Muscle of back (tissue), 11 donors: Measurements from ENCODE around the gene LMX1A. TPM values are rescaled to one million over a fixed set of nuclear protein-coding genes. Genes with fewer than 3 reads are reported as not detected.

Source experiments
- DNase-seq, 3 donors: peaks; one replicate each; pipeline versions ENCODE4 v3.0.0 to v3.0.0-alpha.2; 2013
- polyA plus RNA-seq, 10 donors: library from polyadenylated mRNA; unstranded; fragments of 120-200 nt; gene quantifications; one replicate each; pipeline ENCODE4 v1.2.1, GENCODE V29; 2013; ENCODE audit not compliant: insufficient read length in 10 of 10

Gene LMX1A
- polyA plus RNA-seq, 10 donors: 1.2 to 3.3 (median 1.8) TPM

DNA sequence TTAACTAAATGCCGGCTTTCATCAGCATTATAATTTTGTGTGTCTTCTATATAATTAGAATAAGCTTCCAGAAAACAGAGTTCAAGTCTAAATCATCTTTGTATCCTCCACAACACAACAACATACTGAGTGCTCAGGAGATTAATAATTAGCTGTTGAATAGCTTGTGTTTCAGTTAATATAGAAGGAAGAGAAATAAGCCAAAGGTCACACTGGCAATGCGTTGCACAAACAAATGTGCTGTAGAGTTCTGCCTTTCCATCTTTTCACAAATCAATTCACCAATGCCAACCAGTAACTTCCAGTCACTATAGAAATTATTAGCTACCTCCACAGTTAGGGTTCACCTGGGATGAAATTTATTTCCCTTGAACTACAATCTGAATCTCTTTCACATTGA is 132.0 kb downstream of the LMX1A start:
- DNase-seq: no peak

DNA sequence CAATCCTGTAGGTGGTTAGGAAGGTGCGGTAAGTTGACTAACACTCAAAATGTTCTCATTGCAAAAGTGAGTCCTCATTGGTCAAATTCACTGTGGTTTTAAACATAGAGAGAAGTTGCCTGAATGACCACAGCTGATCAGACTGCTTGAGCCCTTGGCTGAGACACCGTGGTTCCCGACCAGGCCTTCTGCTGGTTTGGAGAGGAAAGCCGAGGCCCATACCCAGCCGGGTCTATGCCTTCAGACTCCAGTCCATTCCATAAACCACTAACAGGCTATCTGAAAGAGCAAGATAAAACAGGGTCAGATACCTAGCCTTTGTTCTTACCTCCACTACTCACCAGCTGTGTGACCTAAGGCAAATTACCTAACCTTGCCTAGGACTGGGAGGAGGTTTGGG is 133.9 kb downstream of the LMX1A start:
- no peak for DNase-seq

DNA sequence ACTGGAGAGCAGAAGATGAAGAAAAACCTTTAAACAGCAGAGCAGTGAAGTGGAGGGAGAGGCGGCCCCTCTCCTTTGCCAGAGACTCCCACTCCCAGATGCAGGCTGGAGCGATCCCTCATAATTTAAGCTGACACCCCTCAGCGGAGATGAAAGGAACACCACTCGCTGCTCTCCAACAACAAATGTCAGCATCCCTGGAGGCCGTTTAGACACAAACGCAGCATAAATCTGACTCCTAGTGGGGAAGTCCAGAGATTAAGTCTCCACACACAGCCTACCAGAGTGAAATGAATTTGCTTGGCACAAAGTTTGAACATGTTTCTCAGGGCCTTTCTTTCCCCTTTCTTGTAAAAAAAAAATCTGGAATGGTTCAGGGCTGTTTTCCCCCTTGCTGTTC is 137.8 kb downstream of the LMX1A start:
- DNase-seq: peak in 2 of 3 donors; percentile 35 to 79

DNA sequence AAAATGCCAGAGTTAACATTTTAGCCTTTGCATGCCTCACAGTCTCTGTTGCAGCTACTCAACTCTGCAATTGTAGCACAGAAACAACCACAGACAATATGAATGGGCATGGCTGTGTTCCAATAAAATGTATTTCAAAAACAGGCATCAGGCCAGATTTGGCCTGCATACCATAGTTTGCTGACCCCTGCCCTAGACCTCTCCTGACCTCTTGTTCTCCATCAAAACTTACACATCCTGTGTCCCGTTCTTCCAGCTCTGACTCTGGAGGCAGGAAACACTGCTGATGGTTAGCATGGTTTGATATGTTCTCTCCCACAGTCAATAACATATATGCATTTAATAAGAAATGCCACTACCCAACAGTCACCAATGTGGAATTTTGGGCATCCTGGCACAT is 138.6 kb downstream of the LMX1A start:
- peak in 1 of 3 donors; percentile 12 for DNase-seq

DNA sequence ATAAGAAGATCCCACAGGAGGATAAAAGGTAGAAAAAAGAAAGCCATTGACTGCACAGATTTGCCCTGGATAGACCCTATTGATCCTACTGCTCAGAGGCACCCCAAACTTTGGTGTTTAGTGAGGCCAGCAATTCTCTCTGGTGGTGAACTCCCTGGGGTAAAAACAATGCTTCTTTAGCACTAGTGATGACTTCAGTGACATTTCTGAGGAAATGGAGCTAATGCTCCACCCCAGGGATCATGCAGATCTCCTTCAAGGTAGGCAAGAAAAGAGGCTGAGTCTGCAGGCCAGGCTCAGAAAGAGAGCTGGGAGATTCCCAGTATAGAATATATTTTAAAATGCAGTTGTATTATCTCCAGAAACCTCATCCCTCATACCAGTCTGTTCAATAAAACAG is 140.3 kb downstream of the LMX1A start:
- no peak for DNase-seq

DNA sequence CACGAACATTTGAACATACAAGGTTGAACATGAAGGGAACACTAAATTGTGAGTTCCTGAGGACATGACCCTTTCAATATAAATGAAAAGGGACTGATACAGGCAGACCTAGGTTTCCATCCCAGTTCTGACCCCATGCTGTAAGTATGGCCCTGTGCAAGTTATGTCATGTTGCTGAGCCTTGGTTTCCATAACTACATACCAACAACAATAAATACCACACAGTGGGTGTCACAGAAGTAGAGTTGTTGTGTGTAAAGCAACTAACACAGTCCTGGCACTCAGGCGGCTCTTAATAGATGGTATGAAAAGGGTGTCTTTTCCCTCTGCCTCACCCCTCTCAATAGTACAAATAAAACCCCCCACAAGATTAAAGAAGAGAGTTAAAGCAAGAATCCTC is 140.8 kb downstream of the LMX1A start:
- no peak for DNase-seq

DNA sequence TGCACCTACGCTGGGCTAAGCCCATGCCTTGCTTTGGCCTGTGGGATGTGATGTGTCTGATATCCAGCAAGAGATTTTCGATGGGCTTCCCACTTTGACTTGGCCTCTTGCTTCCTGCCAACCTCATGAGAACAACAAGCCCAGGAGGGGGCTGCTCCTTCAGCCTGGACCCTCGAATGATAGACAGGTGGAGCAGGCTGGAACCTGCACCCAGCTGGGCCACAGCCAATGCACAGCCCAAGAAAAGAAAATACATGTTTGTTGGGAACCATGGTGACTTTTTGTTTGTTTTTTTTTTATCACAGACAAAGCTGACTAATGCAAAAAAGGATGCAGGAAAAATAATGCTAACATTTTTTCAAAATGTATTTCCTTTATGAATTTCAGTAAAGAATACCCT is 144.3 kb downstream of the LMX1A start:
- no peak for DNase-seq

DNA sequence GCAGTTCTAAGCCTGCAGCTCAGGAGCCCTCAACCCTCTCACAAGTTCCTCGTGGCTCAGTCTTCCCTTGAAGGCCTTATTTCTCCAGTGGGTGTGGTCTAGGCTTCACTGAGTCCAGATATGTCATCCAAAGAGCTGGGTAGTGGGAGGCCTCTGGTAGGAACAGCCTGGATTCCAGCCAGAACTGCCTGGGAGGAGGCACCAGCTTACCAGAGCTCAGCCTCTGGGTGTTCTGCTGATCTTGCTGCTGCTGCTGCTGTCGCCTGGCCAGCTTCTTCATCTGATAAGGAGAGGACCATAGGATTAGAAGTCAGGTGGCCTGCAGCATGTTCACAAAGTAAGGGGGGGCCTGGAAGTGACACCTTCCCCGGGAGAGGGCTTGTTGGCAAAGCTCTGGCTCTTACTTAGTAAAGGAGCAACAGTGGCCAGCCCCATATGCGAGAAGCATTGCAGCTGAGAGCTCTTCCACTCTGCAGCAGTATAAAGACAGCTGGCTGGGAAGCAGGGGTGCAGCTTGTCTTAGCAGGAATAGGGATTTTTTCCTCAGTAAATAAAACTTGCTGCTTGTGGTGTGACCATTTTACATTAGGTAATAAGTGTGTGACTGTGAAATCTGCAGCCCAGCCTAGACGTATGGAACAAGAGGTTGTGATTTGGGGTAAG is 148.5 kb downstream of the LMX1A start:
- peak in 1 of 3 donors; percentile 43 for DNase-seq

DNA sequence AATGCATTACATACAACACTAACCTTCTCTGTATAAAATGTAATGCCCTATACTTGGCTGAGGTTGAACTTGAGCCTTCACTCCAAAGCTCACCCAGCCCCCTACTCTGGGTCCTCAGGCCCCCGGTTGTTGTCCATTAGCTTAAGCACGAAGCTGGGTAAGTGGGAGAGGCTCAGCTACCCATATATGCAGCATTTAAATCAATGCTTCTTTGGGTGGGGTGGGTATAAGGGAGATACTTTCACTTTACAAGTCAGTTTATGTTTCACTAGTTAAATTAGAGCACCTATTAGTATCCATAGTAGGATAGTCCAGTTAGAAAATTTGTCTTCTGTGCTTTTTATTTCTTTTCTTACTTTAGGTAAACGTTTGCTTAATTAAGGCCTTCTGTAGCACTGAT is 151.4 kb downstream of the LMX1A start:
- DNase-seq: no peak

DNA sequence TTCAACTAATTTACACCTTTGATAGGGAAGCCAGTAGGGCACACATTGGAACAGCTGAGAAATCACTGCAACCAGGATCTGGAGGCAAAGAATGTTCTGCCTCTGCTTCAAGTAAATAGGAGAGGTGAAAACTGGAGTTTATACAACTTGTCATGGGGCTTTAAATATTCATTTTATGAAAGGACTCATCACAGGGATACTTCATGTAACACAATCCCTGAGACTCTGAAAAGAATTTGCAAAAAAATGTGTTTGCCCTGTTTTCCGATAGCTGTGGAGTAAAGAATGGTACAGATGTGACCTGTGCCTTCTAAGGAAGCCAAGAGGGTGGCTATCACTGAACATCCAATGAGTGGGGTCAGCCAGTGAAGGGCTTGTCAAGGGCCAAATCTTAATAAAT is 152.0 kb downstream of the LMX1A start:
- no peak for DNase-seq

DNA sequence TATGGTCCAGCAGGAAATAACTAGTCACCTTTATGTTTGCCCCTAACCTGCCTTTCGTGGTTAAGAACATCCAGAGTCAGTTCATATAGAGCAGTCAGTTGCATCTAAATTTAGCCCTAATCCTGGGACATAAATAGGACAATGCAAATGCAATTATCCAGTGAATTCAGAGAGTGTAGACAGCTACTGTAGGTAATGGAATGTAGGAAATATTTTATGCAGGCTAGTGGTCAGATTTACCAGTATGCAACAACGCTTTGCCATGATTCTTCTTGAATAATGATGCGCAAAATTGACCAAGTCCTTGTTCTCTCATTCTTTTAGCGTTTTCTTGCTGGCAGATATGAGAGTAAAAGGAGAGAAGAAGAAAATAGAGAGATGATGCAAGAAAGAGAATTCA is 165.4 kb downstream of the LMX1A start:
- DNase-seq: no peak

DNA sequence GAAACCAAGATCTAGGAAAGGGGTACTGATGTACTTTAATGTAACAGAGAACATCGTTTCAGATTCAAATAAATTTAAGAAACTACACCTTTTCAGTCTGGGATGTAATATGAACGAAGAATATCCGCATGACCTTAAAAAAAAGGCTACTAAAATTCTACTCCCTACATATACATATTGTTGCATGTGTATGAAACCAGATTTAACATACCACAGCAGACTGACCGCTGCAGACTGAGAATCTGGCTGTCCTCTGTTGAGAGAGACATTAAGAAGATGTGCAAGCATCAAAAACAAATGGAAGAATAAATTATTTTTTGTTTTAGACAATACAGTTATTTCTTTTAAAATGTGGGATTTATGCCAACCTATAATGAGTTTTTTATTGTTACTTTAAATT is 166.6 kb downstream of the LMX1A start:
- DNase-seq: no peak

DNA sequence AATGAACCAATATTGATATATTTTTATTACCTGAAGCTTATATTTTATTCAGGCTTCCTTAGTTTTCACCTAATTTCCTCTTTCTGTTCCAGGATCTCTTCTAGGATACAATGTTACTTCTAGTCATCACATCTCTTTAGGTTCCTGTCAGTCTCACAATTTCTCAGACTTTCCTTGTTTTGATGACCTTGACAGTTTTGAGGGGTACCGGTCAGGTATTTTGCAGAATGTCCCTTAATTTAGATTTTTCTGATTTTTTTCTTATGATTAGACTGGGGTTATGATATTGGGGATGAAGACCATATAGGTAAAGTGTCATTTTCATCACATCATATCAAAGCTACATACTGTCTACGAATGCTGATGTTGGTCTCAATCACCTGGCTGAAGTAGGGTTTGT is 167.5 kb downstream of the LMX1A start:
- no peak for DNase-seq

DNA sequence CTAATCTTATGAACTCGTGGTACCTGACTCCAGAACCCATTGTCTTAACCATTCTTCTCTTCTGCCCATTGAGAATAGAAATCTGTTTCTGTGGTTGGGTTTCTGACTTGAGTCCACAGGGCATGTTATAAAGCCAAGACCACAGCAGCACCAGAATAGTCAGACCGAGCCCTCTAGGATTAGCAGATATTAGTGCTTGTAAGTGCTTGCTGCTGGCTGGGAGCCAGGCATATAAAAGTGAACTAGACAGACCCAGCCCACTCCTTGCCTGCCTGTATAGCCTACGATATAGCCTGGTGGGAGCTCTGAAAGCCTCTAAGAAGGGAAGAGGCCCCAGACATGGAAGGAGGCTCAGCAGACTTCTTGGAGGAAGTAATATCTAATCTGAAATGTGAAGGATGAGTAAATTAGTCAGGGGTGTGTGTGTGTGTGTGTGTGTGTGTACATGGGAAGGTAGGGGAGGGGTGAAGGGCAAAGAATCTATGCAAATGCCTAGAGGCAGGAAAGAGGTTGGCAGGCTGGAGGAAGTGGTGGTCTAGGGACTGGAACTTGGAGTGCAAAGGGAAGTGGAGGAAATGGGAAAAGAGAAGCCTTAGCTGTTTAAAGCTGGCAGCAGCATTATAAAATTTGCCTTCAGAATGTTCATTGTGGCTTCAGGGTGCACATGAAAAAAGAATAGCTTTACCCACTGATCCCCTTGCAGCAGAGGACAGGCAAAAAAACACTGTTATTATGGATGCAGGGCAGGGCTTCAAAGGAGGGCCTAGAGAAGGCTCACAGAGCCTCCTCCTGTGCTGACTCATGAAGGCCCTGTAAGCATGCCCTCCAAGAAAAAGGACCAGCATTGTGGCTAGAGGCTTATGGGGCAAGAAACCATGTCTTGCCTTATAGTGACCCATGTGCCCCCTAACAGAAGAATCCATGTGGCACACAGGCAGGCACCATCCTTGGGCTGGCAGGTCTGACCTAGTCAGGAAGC is 169.2 kb downstream of the LMX1A start:
- no peak for DNase-seq

DNA sequence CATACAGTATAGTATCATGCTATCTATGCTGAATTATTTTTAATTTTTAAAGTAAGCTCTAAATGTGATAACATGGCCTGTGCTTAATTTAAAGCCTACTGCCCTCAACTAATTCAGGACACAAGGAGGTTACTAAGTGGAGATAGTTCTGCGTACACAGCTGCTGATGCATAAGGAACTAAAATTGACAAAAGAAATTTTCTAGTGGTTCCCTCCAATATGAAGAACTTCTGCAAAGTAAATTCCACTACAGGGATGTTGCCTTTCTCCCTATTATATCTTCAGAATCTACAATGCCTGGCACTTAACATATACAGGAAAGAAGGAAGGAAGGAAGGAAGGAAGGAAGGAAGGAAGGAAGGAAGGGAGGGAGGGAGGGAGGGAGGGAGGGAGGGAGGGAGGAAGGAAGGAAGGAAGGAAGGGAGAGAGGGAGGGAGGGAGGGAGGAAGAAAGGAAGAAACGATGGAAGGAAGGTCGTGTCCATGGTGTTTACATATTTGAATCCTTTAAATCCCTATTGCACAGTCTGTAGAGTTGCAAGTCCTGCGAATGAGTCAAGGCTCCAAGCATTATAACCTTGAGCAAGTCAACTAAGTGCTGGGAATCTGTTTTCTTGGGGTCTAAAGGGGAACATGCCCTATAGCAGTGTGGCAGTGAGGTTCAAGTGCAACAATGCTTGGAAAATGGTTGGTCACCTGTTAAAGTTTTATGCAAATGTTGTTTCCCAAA is 171.2 kb downstream of the LMX1A start:
- no peak for DNase-seq

DNA sequence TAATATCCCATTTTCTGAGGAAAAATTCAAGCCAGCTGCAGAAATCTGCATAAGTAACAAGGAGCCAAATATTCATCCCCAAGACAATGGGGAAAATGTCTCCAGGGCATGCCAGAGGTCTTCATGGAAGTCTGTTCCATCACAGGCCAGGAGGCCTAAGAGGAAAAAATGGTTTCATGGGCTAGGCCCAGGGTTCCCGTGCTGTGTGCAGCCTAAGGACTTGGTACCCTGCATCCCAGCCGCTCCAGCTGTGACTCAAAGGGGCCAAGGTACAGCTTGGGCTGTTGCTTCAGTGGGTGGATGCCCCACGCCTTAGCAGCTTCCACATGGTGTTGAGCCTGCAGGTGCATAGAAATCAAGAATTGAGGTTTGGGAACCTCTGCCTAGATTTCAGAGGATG is 173.5 kb downstream of the LMX1A start:
- no peak for DNase-seq

DNA sequence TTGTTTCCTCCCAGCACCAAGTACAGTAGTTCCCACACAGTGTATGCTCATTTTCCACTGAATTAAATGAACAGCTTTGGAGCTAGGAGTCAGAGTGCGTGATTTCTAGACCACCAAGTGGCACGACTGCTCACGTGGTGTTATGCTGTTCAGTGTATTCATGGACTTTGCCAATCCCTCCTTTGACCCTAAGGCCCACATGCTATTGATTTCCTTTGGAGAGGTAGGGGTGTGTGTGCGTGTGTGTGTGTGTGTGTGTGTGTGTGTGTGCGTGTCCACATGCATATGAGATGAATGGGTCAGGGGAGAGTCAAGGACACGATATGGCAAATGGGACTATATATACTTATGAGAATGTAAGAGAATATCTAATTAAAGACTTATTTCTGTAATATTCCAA is 177.2 kb downstream of the LMX1A start:
- no peak for DNase-seq

DNA sequence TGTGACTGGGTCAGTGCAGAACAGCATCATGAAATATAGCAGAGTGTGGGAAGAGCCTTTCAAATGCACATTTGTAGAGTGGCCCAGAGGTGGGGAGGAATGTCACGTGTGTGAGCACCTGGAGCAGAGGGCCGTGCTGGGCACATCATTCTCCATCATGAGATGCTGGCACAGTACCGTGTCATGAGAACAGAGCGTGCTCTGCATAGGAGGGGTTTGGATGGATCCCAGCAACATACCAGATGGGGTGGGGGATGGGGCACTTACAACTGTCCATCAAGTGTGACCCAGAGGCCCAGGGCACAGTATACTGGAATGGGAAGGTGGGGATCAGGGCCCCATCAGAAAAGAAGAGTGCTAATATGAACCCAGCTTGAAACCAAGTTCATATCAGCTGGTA is 182.0 kb downstream of the LMX1A start:
- DNase-seq: no peak

DNA sequence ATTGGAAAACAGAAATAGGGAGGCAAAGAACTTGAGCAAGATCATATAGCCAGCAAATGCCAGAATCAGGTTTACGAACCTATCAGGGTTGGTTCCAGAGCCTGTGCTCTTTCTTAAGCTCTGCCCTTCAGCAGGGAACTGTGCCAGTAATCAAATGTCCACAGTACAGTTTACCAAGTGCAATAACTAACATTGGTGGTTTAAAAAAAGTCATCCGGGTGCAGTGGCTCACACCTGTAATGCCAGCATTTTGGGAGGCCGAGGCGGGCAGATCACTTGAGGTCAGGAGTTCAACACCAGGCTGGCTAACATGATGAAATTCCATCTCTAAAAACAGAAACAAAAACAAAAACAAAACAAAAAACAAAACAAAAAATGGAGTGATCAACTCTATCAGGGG is 182.7 kb downstream of the LMX1A start:
- no peak for DNase-seq

DNA sequence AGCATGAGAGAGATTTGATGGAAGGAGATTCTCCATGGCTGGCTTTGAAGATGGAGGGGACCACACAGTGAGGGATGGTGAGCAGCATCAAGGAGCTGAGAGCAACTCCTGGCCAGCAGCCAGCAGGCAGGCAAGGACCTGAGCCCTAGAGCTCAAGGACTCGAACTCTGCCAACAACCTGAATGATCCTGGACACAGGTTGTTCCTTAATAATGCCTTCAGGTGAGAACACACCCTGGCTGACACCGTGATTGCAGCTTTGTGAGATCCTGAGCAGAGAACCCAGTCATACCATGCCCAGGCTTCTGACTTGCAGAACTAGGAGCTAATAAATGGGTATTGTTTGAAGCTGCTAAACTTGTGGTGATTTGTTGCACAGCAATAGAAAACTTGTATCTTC is 183.1 kb downstream of the LMX1A start:
- DNase-seq: no peak

DNA sequence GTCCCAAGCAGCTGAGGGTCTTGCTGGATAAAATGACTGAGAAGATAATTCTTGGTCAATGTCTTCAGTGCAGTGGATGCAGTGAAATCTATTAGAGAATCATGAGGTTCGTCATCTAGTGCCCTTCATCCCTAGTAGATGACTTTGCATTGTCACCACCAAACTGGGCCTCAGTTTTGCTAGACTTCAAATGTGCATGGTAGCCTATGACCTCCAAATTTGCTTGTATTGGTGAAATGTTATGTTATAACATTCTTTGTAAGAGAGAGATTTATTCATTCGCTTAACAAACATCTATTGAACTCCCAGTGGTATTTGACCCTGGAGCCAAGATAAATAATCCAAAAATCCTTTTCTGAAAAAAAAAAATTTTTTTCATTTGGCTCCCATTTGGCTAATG is 183.8 kb downstream of the LMX1A start:
- no peak for DNase-seq

DNA sequence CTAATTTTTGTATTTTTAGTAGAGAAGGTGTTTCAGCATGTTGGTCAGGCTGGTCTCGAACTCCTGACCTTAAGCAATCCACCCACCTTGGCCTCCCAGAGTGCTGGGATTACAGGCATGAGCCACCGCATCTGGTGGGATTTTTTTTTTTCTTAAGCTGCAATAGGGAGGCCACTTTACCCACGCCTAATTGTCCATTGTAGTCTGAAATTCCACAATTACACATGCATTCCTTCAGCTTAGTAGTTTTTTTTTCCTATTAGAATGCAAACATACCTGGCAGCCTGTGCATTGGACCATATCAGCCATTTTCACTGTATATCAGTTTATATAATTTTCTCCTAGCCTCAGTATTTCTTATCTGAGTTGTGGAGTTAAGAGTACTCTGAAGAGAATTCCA is 186.8 kb downstream of the LMX1A start:
- DNase-seq: no peak

DNA sequence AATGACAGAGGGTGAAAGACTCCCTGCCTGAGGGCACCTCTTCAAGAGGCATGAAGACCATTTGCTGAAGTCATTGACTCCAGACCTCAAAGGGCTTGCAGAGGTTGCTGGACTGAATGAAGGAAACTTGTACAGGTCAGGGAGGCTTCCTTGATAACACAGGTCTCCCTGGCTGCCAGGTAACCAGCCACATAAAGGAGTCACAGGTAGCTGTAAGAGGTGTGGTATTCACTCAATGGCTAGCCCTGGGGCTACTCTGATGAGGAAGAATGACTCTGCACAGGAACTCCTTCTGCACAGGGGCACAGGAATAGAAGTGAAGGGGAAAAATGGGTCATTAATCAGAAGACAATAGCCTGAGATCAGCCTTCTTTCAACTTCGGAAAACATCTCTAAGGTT is 187.5 kb downstream of the LMX1A start:
- DNase-seq: no peak
